Colonic mucosa (tissue), 4 donors: Measurements from ENCODE around the gene PLTP. TPM values are rescaled to one million over a fixed set of nuclear protein-coding genes. Genes with fewer than 3 reads are reported as not detected.

ENCODE experiments used
- DNase-seq: peaks from one replicate; pipeline ENCODE4 v3.0.0-alpha.2; 2020
- H3K27ac ChIP-seq: fragments of 200-600 bp; one replicate; pipeline ENCODE4 v1.8.0; 2021
- H3K27me3 ChIP-seq: fragments of 200-600 bp; one replicate; pipeline ENCODE4 v1.8.0; 2021
- H3K36me3 ChIP-seq: fragments of 200-600 bp; one replicate; pipeline ENCODE4 v1.8.0; 2021
- H3K4me1 ChIP-seq: fragments of 200-600 bp; one replicate; pipeline ENCODE4 v1.8.0; 2021; ENCODE audit warnings: mild to moderate bottlenecking
- H3K4me3 ChIP-seq: fragments of 200-600 bp; one replicate; pipeline ENCODE4 v1.8.0; 2021
- H3K9ac ChIP-seq, 2 donors: one replicate each; pipeline ENCODE4 v1.7.0; 2013; ENCODE audit warnings: control low read depth in 2 of 2, low read depth in 2 of 2, low read length in 2 of 2
- H3K9me3 ChIP-seq: fragments of 200-600 bp; one replicate; pipeline ENCODE4 v1.8.0; 2021
- intact Hi-C: fragments of 100-400 bp; cut with DNase I; formaldehyde crosslinking; loops from one replicate; pipeline ENCODE4 v1.14.1; 2022
- total RNA-seq, 2 donors: library from RNA; stranded (reverse); fragmentation: NEBNext Ultra II Directional in 1 of 2; extraction: Animal tissue kit (Norgen Biotek cat#: 25700) in 1 of 2; gene quantifications; one replicate each; pipeline ENCODE4 v1.2.1, GENCODE V29; 2021
- TF ChIP-seq, protein P1 (sequence below): fragments of 200-600 bp; IDR thresholded peaks from one replicate; pipeline ENCODE4 v1.8.0; 2022; ENCODE audit warnings: antibody characterized with exemption, mild to moderate bottlenecking
- donor health status: healthy.
- donor health status: DM: no; HTN: no; CAD: no.
- donor health status: DM: no; HTN: no; CAD: no.

The PLTP gene
- total RNA-seq, 2 donors from 2014 or later, result 17.4 to 36.2 TPM

- no peak for DNase-seq
- no peaks in the 10 kb centered on the region for H3K9me3 ChIP-seq
- no peaks in the 10 kb centered on the region for H3K27me3 ChIP-seq
- H3K9ac ChIP-seq, result no peak overlapping the region
- no peak overlapping the region for H3K27ac ChIP-seq
- H3K4me1 ChIP-seq, result no peaks in the 10 kb centered on the region
- H3K4me3 ChIP-seq, result no peak overlapping the region
- TF ChIP-seq, protein P1, sequence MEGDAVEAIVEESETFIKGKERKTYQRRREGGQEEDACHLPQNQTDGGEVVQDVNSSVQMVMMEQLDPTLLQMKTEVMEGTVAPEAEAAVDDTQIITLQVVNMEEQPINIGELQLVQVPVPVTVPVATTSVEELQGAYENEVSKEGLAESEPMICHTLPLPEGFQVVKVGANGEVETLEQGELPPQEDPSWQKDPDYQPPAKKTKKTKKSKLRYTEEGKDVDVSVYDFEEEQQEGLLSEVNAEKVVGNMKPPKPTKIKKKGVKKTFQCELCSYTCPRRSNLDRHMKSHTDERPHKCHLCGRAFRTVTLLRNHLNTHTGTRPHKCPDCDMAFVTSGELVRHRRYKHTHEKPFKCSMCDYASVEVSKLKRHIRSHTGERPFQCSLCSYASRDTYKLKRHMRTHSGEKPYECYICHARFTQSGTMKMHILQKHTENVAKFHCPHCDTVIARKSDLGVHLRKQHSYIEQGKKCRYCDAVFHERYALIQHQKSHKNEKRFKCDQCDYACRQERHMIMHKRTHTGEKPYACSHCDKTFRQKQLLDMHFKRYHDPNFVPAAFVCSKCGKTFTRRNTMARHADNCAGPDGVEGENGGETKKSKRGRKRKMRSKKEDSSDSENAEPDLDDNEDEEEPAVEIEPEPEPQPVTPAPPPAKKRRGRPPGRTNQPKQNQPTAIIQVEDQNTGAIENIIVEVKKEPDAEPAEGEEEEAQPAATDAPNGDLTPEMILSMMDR, result no peak
- intact Hi-C loops, result no loop called here
- H3K36me3 ChIP-seq, result peaks cover 27% of the 10 kb centered on the region
These were observed 31.7 kb upstream of the PLTP start for GRCh38 chr20:45943613-45944012.

- DNase-seq, result no peak
- H3K9me3 ChIP-seq, result no peaks in the 10 kb centered on the region
- no peaks in the 10 kb centered on the region for H3K4me1 ChIP-seq
- peaks cover 21% of the 10 kb centered on the region for H3K36me3 ChIP-seq
- H3K4me3 ChIP-seq, result no peak overlapping the region
- H3K27ac ChIP-seq, result no peak overlapping the region
- H3K27me3 ChIP-seq, result no peaks in the 10 kb centered on the region
- TF ChIP-seq, protein P1, result no peak
- H3K9ac ChIP-seq, result no peak overlapping the region
- intact Hi-C loops, result no loop called here
These were observed 28.5 kb upstream of the PLTP start for GRCh38 chr20:45940469-45940868.

- TF ChIP-seq, protein P1, result no peak
- Histone ChIP-seq H3K9ac (no peak overlapping the region), H3K4me1 (no peaks in the 10 kb centered on the region), H3K4me3 (no peak overlapping the region), H3K36me3 (peaks cover 21% of the 10 kb centered on the region), H3K27ac (no peak overlapping the region), H3K27me3 (no peaks in the 10 kb centered on the region), H3K9me3 (no peaks in the 10 kb centered on the region)
- no peak for DNase-seq
- intact Hi-C loops, result no loop called here
These were observed 28.1 kb upstream of the PLTP start for GRCh38 chr20:45940053-45940452.

- H3K4me1 ChIP-seq, result no peaks in the 10 kb centered on the region
- no peaks in the 10 kb centered on the region for H3K9me3 ChIP-seq
- TF ChIP-seq, protein P1, result no peak
- no peaks in the 10 kb centered on the region for H3K27me3 ChIP-seq
- H3K27ac ChIP-seq, result no peak overlapping the region
- H3K36me3 ChIP-seq, result peaks cover 21% of the 10 kb centered on the region
- DNase-seq, result no peak
- no peak overlapping the region for H3K4me3 ChIP-seq
- no peak overlapping the region for H3K9ac ChIP-seq
- intact Hi-C loops, result no loop called here
These were observed 26.9 kb upstream of the PLTP start for GRCh38 chr20:45938727-45939438.

DNA sequence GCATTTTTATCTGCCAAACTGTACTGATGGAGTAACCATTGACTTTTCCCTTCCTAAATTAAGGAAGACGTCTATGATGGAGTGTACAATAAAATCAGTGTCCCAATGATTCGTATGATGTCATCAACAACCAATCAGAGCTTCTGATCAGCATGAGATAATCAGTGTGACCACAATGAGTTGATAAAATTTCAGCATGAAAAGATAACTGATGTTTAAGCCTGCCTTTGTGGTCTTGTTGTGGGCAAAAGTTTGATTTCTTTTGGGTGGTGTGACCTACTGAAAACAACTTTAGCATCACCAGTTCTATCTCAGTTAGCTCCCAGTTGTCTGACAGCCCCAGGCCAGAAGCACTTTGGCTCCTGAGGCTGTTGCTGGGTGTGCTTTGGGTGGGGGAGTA is 25.8 kb upstream of the PLTP start:
- no peak overlapping the region for H3K9ac ChIP-seq
- H3K9me3 ChIP-seq, result no peaks in the 10 kb centered on the region
- intact Hi-C loops, result no loop called here
- no peak overlapping the region for H3K4me3 ChIP-seq
- no peaks in the 10 kb centered on the region for H3K4me1 ChIP-seq
- H3K36me3 ChIP-seq, result peaks cover 15% of the 10 kb centered on the region
- no peaks in the 10 kb centered on the region for H3K27me3 ChIP-seq
- H3K27ac ChIP-seq, result no peak overlapping the region
- DNase-seq, result no peak
- TF ChIP-seq, protein P1, result no peak
